GM10248 (cell line): Measurements from ENCODE around the gene NECTIN2.

Source experiments
- CTCF ChIA-PET: fragments of 300-600 bp; sonication (Branson Sonifier 250); formaldehyde crosslinking; extraction: SDS; loops from one replicate; lab custom pipeline; 2021; ENCODE audit warnings: antibody characterized with exemption; lab: Yijun Ruan, JAX
- POLR2A ChIA-PET: fragments of 350-650 bp; sonication (Branson Sonifier 250); formaldehyde crosslinking; extraction: SDS; loops from one replicate; lab custom pipeline; 2020; ENCODE audit warnings: antibody characterized with exemption; lab: Yijun Ruan, JAX
- DNase-seq: peaks from one replicate; pipeline ENCODE4 v3.0.0; 2012; ENCODE audit errors: extremely low spot score
- CTCF ChIP-seq: IDR thresholded peaks from 2 replicates; pipeline ENCODE4 v1.5.1; 2012; ENCODE audit warnings: mild to moderate bottlenecking, low read depth; ENCODE audit errors: extremely low read depth, missing control alignments, control extremely low read depth

Gene NECTIN2

GRCh38 chr19:44863990-44864389 lies 17.9 kb downstream of the NECTIN2 start:
- POLR2A ChIA-PET, result no interaction called here
- CTCF ChIA-PET, result no interaction called here
- no peak for TF ChIP-seq CTCF
- no peak for DNase-seq

DNA sequence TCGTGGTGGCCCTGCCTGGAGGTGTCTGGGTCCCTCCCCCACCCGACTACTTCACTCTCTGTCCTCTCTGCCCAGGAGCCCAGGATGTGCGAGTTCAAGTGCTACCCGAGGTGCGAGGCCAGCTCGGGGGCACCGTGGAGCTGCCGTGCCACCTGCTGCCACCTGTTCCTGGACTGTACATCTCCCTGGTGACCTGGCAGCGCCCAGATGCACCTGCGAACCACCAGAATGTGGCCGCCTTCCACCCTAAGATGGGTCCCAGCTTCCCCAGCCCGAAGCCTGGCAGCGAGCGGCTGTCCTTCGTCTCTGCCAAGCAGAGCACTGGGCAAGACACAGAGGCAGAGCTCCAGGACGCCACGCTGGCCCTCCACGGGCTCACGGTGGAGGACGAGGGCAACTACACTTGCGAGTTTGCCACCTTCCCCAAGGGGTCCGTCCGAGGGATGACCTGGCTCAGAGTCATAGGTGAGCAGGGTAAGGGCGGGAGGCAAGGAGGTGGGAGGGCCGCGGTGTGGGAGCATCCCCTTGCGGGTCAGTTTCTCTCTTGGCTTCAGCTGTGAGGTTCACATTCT lies 19.2 kb downstream of the NECTIN2 start:
- CTCF ChIA-PET, result interaction anchor here (1.3 kb wide), 1 partner anchor 9 kb away, joined by 3 read pairs; no protein-coding TSS in a partner anchor
- TF ChIP-seq CTCF, result no peak
- POLR2A ChIA-PET, result no interaction called here
- no peak for DNase-seq

DNA sequence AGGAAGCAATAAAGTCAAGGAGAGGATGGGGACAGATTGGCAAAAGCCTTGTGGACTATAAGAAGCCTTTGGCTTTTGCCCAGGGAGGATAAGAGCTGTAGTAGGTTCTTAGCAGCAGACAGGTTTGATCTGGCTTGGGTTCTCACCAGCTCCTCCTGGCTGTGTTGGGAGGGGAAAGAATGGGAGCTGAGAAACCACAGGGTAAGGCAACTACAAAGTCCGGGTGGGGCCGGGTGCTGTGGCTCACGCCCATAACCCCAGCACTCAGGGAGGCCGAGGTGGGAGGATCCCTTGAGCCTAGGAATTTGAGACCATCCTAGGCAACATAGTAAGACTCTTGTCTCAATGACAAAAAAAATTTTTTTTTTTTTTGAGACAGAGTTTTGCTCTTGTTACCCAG lies 20.6 kb downstream of the NECTIN2 start:
- CTCF ChIA-PET, result no interaction called here
- no peak for TF ChIP-seq CTCF
- DNase-seq, result no peak
- POLR2A ChIA-PET, result no interaction called here

GRCh38 chr19:44867578-44867977 lies 21.5 kb downstream of the NECTIN2 start:
- DNase-seq, result no peak
- TF ChIP-seq CTCF, result no peak
- POLR2A ChIA-PET, result no interaction called here
- CTCF ChIA-PET, result no interaction called here

DNA sequence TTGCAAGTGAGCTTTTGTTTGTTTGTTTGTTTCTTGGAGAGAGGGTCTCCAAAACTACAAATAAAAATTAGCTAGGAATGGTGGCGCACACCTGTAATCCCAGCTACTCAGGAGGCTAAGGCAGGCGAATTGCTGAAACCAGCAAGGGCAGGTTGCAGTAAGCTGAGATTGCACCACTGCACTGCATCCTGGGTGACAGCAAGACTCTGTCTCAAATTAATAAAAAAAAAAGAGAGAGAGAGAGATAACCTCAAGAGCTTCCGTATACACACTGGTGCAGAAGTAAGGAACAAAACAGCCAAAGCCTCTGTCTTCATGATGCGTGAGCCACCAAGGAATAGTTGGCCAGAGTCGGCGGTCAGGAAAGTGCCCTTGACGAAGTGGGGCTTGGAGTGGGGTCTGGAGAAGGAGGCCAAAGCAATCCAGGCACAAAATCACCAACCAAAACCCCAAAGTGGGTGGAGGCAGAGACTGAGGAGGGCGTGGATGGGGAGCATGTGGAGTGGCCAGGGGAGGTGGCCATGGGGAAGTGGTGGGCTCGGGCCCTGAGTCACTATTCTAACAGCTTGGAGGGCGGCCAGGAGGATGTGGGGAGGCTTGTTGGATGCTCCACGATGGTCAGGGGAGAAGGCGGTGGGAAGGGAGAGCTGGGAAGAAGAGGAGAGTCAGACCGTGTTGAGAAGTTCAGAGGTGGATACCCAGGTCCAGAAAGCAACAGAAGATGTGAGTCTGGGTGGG lies 23.8 kb downstream of the NECTIN2 start:
- no peak for TF ChIP-seq CTCF
- CTCF ChIA-PET, result interaction anchor here (1.2 kb wide), 1 partner anchor 34 kb away, joined by 5 read pairs; no protein-coding TSS in a partner anchor
- POLR2A ChIA-PET, result no interaction called here
- no peak for DNase-seq

GRCh38 chr19:44871809-44872208 lies 25.7 kb downstream of the NECTIN2 start:
- no peak for TF ChIP-seq CTCF
- ChIA-PET POLR2A (no interaction called here), CTCF (no interaction called here)

More at GRCh38 chr19:44871809-44872208, 25.7 kb downstream of the NECTIN2 start:
- DNase-seq, result no peak
